H1 (cell line): ENCODE data around the gene ADRA2C. TPM values are rescaled to one million over a fixed set of nuclear protein-coding genes. Genes with fewer than 3 reads are reported as not detected.

Experiments
- CTCF ChIA-PET: fragments of 300-600 bp; sonication (Branson Sonifier 250); formaldehyde crosslinking; loops from one replicate; lab custom pipeline; 2021; ENCODE audit not compliant: partially characterized antibody; lab: Charles Lee
- POLR2A ChIA-PET: fragments of 300-600 bp; sonication (Branson Sonifier 250); formaldehyde crosslinking; loops from one replicate; lab custom pipeline; 2021; ENCODE audit warnings: inconsistent platforms; ENCODE audit not compliant: partially characterized antibody; lab: Charles Lee
- DNase-seq, 2 experiments: peaks; one replicate each; pipeline versions ENCODE4 v3.0.0 to v3.0.0-alpha.2; 2010 to 2022; ENCODE audit warnings: low spot score in 2 of 2, low read depth in 1 of 2, mixed read lengths in 1 of 2
- FAIRE-seq: peaks from 2 replicates; lab custom pipeline; 2011; peaks lifted over from hg19 to GRCh38; lab: Jason Lieb, UNC
- H2AFZ ChIP-seq: 2 replicates; pipeline ENCODE4 v1.8.1; 2012; ENCODE audit warnings: low read length, inconsistent platforms
- H2AK5ac ChIP-seq: 2 replicates; pipeline ENCODE4 v1.6.1; 2013; ENCODE audit warnings: low read depth, low read length
- H2BK120ac ChIP-seq: replicated peaks from 2 replicates; pipeline ENCODE3; 2013; ENCODE audit warnings: low read depth, low read length, inconsistent platforms
- H2BK12ac ChIP-seq: 2 replicates; pipeline ENCODE4 v1.6.1; 2013; ENCODE audit warnings: low read depth, low read length
- H2BK15ac ChIP-seq: 2 replicates; pipeline ENCODE4 v1.6.1; 2013; ENCODE audit warnings: low read length
- H2BK20ac ChIP-seq: 2 replicates; pipeline ENCODE4 v1.6.1; 2013; ENCODE audit warnings: low read length
- H2BK5ac ChIP-seq: 2 replicates; pipeline ENCODE4 v1.6.1; 2013; ENCODE audit warnings: low read depth, low read length
- H3K14ac ChIP-seq: 2 replicates; pipeline ENCODE4 v1.6.1; 2013; ENCODE audit warnings: inconsistent platforms; ENCODE audit not compliant: insufficient read length
- H3K18ac ChIP-seq: 2 replicates; pipeline ENCODE4 v1.6.1; 2013; ENCODE audit warnings: low read length; ENCODE audit errors: extremely low read depth
- H3K23ac ChIP-seq: 2 replicates; pipeline ENCODE4 v1.6.1; 2013; ENCODE audit warnings: inconsistent platforms; ENCODE audit not compliant: insufficient read length
- H3K23me2 ChIP-seq: 2 replicates; pipeline ENCODE4 v1.6.1; 2013; ENCODE audit warnings: low read depth, low read length
- H3K27ac ChIP-seq: 2 replicates; pipeline ENCODE4 v1.6.1; 2011; ENCODE audit warnings: low read depth, low read length, inconsistent platforms
- H3K27me3 ChIP-seq, 4 experiments: replicated peaks in 1 of 4; 1 replicate in 1 of 4; 2 replicates in 3 of 4; pipeline versions ENCODE4 v1.6.1 to v1.8.1; 2011 to 2013; ENCODE audit warnings: low read length in 3 of 4, mild to moderate bottlenecking in 3 of 4, inconsistent platforms in 2 of 4, mixed read lengths in 2 of 4, moderate library complexity in 1 of 4; ENCODE audit not compliant: control insufficient read depth in 3 of 4, insufficient read depth in 3 of 4; ENCODE audit errors: extremely low read depth in 1 of 4
- H3K36me3 ChIP-seq, 4 experiments: 2 replicates each; pipeline versions ENCODE4 v1.6.1 to v1.8.1; 2011 to 2013; ENCODE audit warnings: mild to moderate bottlenecking in 4 of 4, low read length in 3 of 4, moderate library complexity in 2 of 4, control low read depth in 1 of 4, inconsistent platforms in 1 of 4; ENCODE audit not compliant: insufficient read depth in 4 of 4, control insufficient read depth in 2 of 4
- H3K4ac ChIP-seq: replicated peaks from 2 replicates; pipeline ENCODE3; 2013; ENCODE audit warnings: low read length, low read depth, mixed read lengths, inconsistent platforms; ENCODE audit not compliant: insufficient read length
- H3K4me1 ChIP-seq, 4 experiments: replicated peaks in 1 of 4; 1 replicate in 1 of 4; 2 replicates in 3 of 4; pipeline versions ENCODE4 v1.6.1 to v1.8.1; 2011 to 2013; ENCODE audit warnings: low read length in 3 of 4, inconsistent platforms in 2 of 4, mixed read lengths in 1 of 4; ENCODE audit not compliant: insufficient read depth in 4 of 4, control insufficient read depth in 3 of 4
- H3K4me2 ChIP-seq, 2 experiments: 2 replicates each; pipeline versions ENCODE4 v1.6.1 to v1.8.1; 2011 to 2013; ENCODE audit warnings: low read depth in 2 of 2, low read length in 2 of 2, control low read depth in 1 of 2, inconsistent platforms in 1 of 2, mild to moderate bottlenecking in 1 of 2; ENCODE audit not compliant: insufficient read depth in 1 of 2
- H3K4me3 ChIP-seq, 4 experiments: fragments of 200-600, 300-600 bp in 1 of 4; sonication (generic), shearing (Covaris generic), sonication (Bioruptor Twin) in 1 of 4; 2 replicates each; pipeline versions ENCODE4 v1.5.1 to v1.8.1; 2011 to 2016; ENCODE audit warnings: low read length in 4 of 4, low read depth in 3 of 4, control low read depth in 2 of 4, inconsistent platforms in 2 of 4, mild to moderate bottlenecking in 2 of 4, mixed read lengths in 1 of 4, moderate library complexity in 1 of 4; ENCODE audit not compliant: insufficient read depth in 2 of 4; ENCODE audit errors: extremely low read depth in 1 of 4
- H3K56ac ChIP-seq: replicated peaks from 2 replicates; pipeline ENCODE3; 2013; ENCODE audit warnings: low read depth, mild to moderate bottlenecking, mixed read lengths, low read length, inconsistent platforms; ENCODE audit not compliant: insufficient read length
- H3K79me1 ChIP-seq: 2 replicates; pipeline ENCODE4 v1.6.1; 2013; ENCODE audit warnings: low read depth, low read length, control low read depth
- H3K79me2 ChIP-seq, 2 experiments: 2 replicates each; pipeline versions ENCODE4 v1.6.1 to v1.8.1; 2012 to 2013; ENCODE audit warnings: low read length in 2 of 2, mild to moderate bottlenecking in 2 of 2, inconsistent platforms in 1 of 2; ENCODE audit not compliant: insufficient read depth in 2 of 2, control insufficient read depth in 1 of 2
- H3K9ac ChIP-seq, 4 experiments: replicated peaks in 1 of 4; 1 replicate in 1 of 4; 2 replicates in 3 of 4; pipeline versions ENCODE4 v1.6.1 to v1.8.1; 2011 to 2013; ENCODE audit warnings: low read depth in 3 of 4, low read length in 3 of 4, control low read depth in 2 of 4, mild to moderate bottlenecking in 2 of 4, moderate library complexity in 2 of 4, inconsistent platforms in 1 of 4; ENCODE audit errors: extremely low read depth in 1 of 4
- H3K9me3 ChIP-seq, 2 experiments: 2 replicates each; pipeline versions ENCODE4 v1.6.1 to v1.8.1; 2012 to 2013; ENCODE audit warnings: mild to moderate bottlenecking in 2 of 2, moderate library complexity in 2 of 2, control low read depth in 1 of 2, inconsistent platforms in 1 of 2, low read depth in 1 of 2, low read length in 1 of 2, mixed read lengths in 1 of 2; ENCODE audit not compliant: insufficient read depth in 2 of 2
- H4K20me1 ChIP-seq, 2 experiments: replicated peaks in 1 of 2; 2 replicates each; pipeline versions ENCODE3 to v1.8.1; 2011 to 2013; ENCODE audit warnings: inconsistent platforms in 2 of 2, low read length in 2 of 2, mild to moderate bottlenecking in 1 of 2; ENCODE audit not compliant: insufficient read depth in 2 of 2, control insufficient read depth in 1 of 2
- H4K5ac ChIP-seq: 2 replicates; pipeline ENCODE4 v1.6.1; 2013; ENCODE audit warnings: low read length, low read depth, mixed read lengths, inconsistent platforms; ENCODE audit not compliant: insufficient read length
- H4K8ac ChIP-seq: 2 replicates; pipeline ENCODE4 v1.8.0; 2013; ENCODE audit warnings: mild to moderate bottlenecking, moderate library complexity, low read length, inconsistent platforms; ENCODE audit not compliant: insufficient read depth; ENCODE audit errors: extremely low read depth
- H4K91ac ChIP-seq: replicated peaks from 2 replicates; pipeline ENCODE3; 2013; ENCODE audit warnings: low read length, mixed read lengths, inconsistent platforms; ENCODE audit not compliant: insufficient read length
- ATF2 ChIP-seq: IDR thresholded peaks from 2 replicates; pipeline ENCODE4 v1.6.1; 2012; ENCODE audit warnings: low read length, inconsistent platforms
- JUND ChIP-seq: IDR thresholded peaks from 2 replicates; pipeline ENCODE4 v1.6.1; 2011; ENCODE audit warnings: mild to moderate bottlenecking, improper control_type of control experiment, low read length
- KDM4A ChIP-seq: IDR thresholded peaks from one replicate; pipeline ENCODE4 v1.7.1; 2012; ENCODE audit warnings: low read depth, mild to moderate bottlenecking, moderate library complexity, low read length, inconsistent platforms; ENCODE audit not compliant: severe bottlenecking
- KDM5A ChIP-seq: fragments of 200-600 bp; IDR thresholded peaks from 2 replicates; pipeline ENCODE4 v1.7.1; 2012; ENCODE audit warnings: mild to moderate bottlenecking, low read length, inconsistent platforms, mixed read lengths
- POLR2AphosphoS5 ChIP-seq: IDR thresholded peaks from 2 replicates; pipeline ENCODE4 v1.6.1; 2011; ENCODE audit warnings: low read depth, low read length
- POU5F1 ChIP-seq: IDR thresholded peaks from 2 replicates; pipeline ENCODE4 v1.6.1; 2011; ENCODE audit warnings: low read depth, mild to moderate bottlenecking, low read length, moderate library complexity
- RAD21 ChIP-seq, 2 experiments: IDR thresholded peaks in 1 of 2; conservative IDR thresholded peaks in 1 of 2; 2 replicates each; pipeline ENCODE4 v1.6.1; 2011; ENCODE audit warnings: low read depth in 2 of 2, low read length in 2 of 2, improper control_type of control experiment in 1 of 2, inconsistent platforms in 1 of 2, mild to moderate bottlenecking in 1 of 2, moderate library complexity in 1 of 2
- RFX5 ChIP-seq: IDR thresholded peaks from 2 replicates; pipeline ENCODE4 v1.6.1; 2011; ENCODE audit warnings: low read depth, low read length, improper control_type of control experiment, borderline replicate concordance
- RXRA ChIP-seq: IDR thresholded peaks from 2 replicates; pipeline ENCODE4 v1.6.1; 2011; ENCODE audit warnings: low read depth, mild to moderate bottlenecking, low read length, moderate library complexity; ENCODE audit not compliant: insufficient read depth
- SAP30 ChIP-seq: fragments of 300-600 bp; sonication (generic); IDR thresholded peaks from 2 replicates; pipeline ENCODE4 v1.7.1; 2012; ENCODE audit warnings: low read length, moderate library complexity, mild to moderate bottlenecking, inconsistent platforms; ENCODE audit not compliant: insufficient read depth, insufficient replicate concordance
- SP2 ChIP-seq: IDR thresholded peaks from 2 replicates; pipeline ENCODE4 v1.6.1; 2012; ENCODE audit warnings: mild to moderate bottlenecking, low read length, inconsistent platforms
- WGBS, 2 experiments: shearing (Covaris generic) in 1 of 2; methylation state at CpG; one replicate each; pipeline versions ENCODE4 v1.1.6 to v1.1.7; 2013 to 2015; ENCODE audit warnings: low lambda C conversion rate in 2 of 2, mixed read lengths in 2 of 2, inconsistent platforms in 1 of 2, low coverage in 1 of 2, missing lambda C conversion rate in 1 of 2; ENCODE audit not compliant: insufficient replicate concordance in 2 of 2, insufficient coverage in 1 of 2, insufficient read length in 1 of 2; ENCODE audit errors: extremely low coverage in 1 of 2, missing lambda C conversion rate in 1 of 2; 5-methylcytosine and 5-hydroxymethylcytosine counted together
- polyA plus RNA-seq, 7 experiments: library from polyadenylated mRNA; depleted of rRNA in 3 of 7; stranded (reverse) in 5 of 7; unstranded in 2 of 7; fragments of >200 nt in 5 of 7; fragments of 200-250 nt in 2 of 7; gene quantifications; 1 replicate in 5 of 7; 2 replicates in 1 of 7; 4 replicates in 1 of 7; pipeline versions ENCODE4 v1.2.1 to v1.2.3, GENCODE V29; 2011 to 2013; ENCODE audit warnings: missing spikeins in 2 of 7, mixed read lengths in 2 of 7
- total RNA-seq: library from RNA; stranded (reverse); fragmentation: NEBNext Ultra II Directional; extraction: Animal tissue kit (Norgen Biotek cat#: 25700); gene quantifications from 2 replicates; pipeline ENCODE4 v1.2.1, GENCODE V29; 2021

ADRA2C gene
- total and polyA plus RNA-seq, 2 of the 8 experiments (the other 6 are each of a cell fraction or from before 2014, with no cell fraction given), result 14.6 to 14.8 TPM

DNA sequence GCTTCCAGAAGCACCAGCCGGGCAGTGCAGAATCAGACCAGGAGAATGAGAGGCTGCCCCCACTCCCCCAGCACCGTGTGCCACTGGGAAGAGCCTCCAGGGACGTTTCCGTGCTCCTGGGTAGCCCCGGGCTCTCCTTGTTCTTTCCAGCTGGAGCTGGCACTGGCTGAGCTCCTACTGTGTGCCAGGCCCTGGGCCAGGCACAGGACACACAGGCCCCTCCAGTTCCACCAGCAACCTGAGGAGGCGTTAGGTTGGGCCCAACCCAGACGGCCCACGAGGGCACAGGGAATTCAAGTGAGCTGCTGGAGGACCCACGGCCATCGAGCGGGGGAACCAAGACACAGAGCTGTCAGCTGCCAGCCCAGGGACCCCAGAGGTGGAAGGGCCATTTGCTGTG lies 15.9 kb upstream of the ADRA2C start:
- no peak overlapping the region for H2BK5ac ChIP-seq
- FAIRE-seq (no peak), DNase-seq (no peak)
- H3K9me3 ChIP-seq, result peaks cover 4 to 6% of the 10 kb centered on the region in 2 experiments; a peak in 3 of 4 replicates
- no peak overlapping the region for H4K5ac ChIP-seq
- H3K79me2 ChIP-seq, result no peaks in the 10 kb centered on the region
- no peak overlapping the region for H4K8ac ChIP-seq
- H2BK20ac ChIP-seq, result 0 out of 2 replicates have a peak overlapping the region, but pooled peaks have one; percentile 72
- 89% methylated on average over 11 of the region's 11 CpGs; no CpG with 5 or more reads in 1 of the 2 experiments for WGBS, 2 experiments
- H3K14ac ChIP-seq, result no peak overlapping the region
- no peak overlapping the region for H3K18ac ChIP-seq
- H3K4me2 ChIP-seq, result no peak overlapping the region
- H2BK15ac ChIP-seq, result peak overlapping the region; percentile 92; the same call in 1 of the 2 replicates
- H3K4ac ChIP-seq, result no peak overlapping the region
- no peak overlapping the region for H3K23ac ChIP-seq
- no peak overlapping the region for H2AFZ ChIP-seq
- H3K36me3 ChIP-seq, result no peaks in the 10 kb centered on the region
- no peak overlapping the region for H3K4me3 ChIP-seq
- H3K27ac ChIP-seq, result no peak overlapping the region
- 0 out of 2 replicates have a peak overlapping the region, but pooled peaks have one; percentile 39 for H2BK12ac ChIP-seq
- POLR2A ChIA-PET, result no interaction called here
- peaks cover 5% of the 10 kb centered on the region; the same call in 1 of the 2 replicates for H3K23me2 ChIP-seq
- CTCF ChIA-PET, result interaction anchor here (0.6 to 6.0 kb wide), 8 partner anchors 9 to 63 kb away, joined by 3 to 90 read pairs (median 8); partner anchors contain the start of gene ADRA2C
- peaks cover 4 to 30% (median 19%) of the 10 kb centered on the region in 4 experiments for H3K4me1 ChIP-seq
- H2AK5ac ChIP-seq, result no peak overlapping the region
- H4K20me1 ChIP-seq, result no peaks in the 10 kb centered on the region
- H2BK120ac ChIP-seq, result no peak overlapping the region
- no peak overlapping the region for H3K9ac ChIP-seq
- H3K79me1 ChIP-seq, result no peaks in the 10 kb centered on the region
- peak overlapping the region; percentile 28 for H4K91ac ChIP-seq
- no peak overlapping the region for H3K56ac ChIP-seq
- H3K27me3 ChIP-seq, result no peaks in the 10 kb centered on the region
- TF ChIP-seq KDM4A (no peak), SP2 (no peak), ATF2 (no peak), RXRA (no peak), RFX5 (no peak), SAP30 (no peak), POLR2AphosphoS5 (no peak), POU5F1 (no peak), KDM5A (no peak), RAD21 (IDR thresholded peaks at IDR 0.05 in 1 of 2, conservative IDR thresholded peaks at IDR 0.05 in 1 of 2; ENCODE audit: low read depth in 2 of 2, low read length in 2 of 2) (peak in 1 of 2 experiments; percentile 23; a peak in 1 of 4 replicates), JUND (no peak)
